Stomach smooth muscle (tissue), 2 donors: ENCODE results near the gene DENND6B.

Experiments
- H3K27ac ChIP-seq: one replicate; pipeline ENCODE4 v1.7.0; 2013; ENCODE audit warnings: mild to moderate bottlenecking, low read length, inconsistent platforms
- H3K27me3 ChIP-seq, 2 donors: one replicate each; pipeline ENCODE4 v1.7.0; 2013; ENCODE audit warnings: low read length in 2 of 2; ENCODE audit not compliant: insufficient read depth in 2 of 2, control insufficient read depth in 1 of 2
- H3K36me3 ChIP-seq, 2 donors: one replicate each; pipeline ENCODE4 v1.7.0; 2013; ENCODE audit warnings: low read length in 2 of 2; ENCODE audit not compliant: control insufficient read depth in 2 of 2, insufficient read depth in 2 of 2
- H3K4me1 ChIP-seq: one replicate; pipeline ENCODE4 v1.7.0; 2013; ENCODE audit warnings: low read length; ENCODE audit not compliant: control insufficient read depth, insufficient read depth
- H3K4me3 ChIP-seq, 2 donors: one replicate each; pipeline ENCODE4 v1.7.0; 2013; ENCODE audit warnings: low read length in 2 of 2
- H3K9ac ChIP-seq, 2 donors: one replicate each; pipeline ENCODE4 v1.7.0; 2013; ENCODE audit warnings: low read length in 2 of 2, mild to moderate bottlenecking in 1 of 2
- H3K9me3 ChIP-seq, 2 donors: one replicate each; pipeline ENCODE4 v1.7.0; 2013; ENCODE audit warnings: low read length in 2 of 2; ENCODE audit not compliant: control insufficient read depth in 2 of 2
- donor health status: healthy.
- donor health status: Pancreatic carcinoma.

Gene DENND6B

DNA sequence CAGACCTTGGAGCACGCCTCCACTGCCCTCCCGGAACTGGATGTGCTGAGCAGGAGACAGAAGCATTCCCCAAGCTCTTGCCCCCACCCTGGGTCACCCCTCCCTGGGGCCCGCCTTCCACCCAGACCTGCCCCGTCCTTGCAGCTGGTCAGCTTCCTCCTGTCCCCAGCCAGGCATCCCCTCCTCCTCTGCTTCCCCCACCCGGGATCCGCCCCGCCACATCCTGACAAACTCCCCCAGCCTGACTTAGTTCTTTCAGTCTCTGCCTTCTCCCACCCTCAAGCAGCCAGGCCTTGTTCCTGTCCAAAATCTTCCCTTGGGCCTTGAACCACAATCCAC lies 18.2 kb downstream of the DENND6B start:
- no peaks in the 10 kb centered on the region for H3K36me3 ChIP-seq
- H3K4me1 ChIP-seq, result peaks cover 46% of the 10 kb centered on the region
- H3K9me3 ChIP-seq, result no peaks in the 10 kb centered on the region
- H3K9ac ChIP-seq, result no peak overlapping the region
- H3K27me3 ChIP-seq, result no peaks in the 10 kb centered on the region
- H3K4me3 ChIP-seq, result peak overlapping the region in 1 of 2 donors; percentile 8
- H3K27ac ChIP-seq, result peak overlapping the region; percentile 67

DNA sequence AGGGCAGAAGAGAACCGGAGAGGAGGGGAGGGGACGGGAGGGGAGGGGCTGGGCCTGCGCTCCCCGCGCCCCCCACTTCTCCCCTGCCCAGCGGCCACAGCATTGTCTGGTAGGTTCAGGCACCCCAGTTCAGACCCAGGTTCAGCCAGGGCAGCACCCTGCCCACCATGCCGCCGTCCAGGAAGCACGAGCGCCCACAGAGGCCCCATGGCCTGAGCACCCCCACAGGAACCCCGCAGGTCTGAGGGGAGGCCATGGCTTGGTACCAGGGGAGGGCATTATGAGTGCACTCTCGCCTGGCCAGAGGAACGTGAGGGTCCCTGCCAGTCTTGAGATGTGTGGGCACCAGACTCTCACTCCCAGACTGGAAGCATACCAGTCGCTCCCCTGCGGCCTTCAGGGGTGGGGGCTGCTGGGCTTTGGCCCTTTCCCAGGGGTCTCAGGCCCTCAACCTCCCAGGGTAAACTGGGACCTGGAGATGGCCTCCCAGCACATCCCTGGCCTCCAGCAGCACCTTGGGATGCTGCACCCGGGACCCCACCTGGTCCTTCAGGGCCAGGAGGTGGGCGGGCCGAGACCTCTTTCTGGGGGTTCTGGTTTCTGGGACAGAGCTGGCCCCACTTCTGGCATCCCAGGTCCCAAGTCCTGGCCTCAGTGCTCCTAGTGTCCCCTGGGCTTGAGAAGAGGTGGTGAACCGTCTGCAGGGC lies 18.8 kb downstream of the DENND6B start:
- Histone ChIP-seq H3K27ac (peak overlapping the region; percentile 67), H3K9me3 (no peaks in the 10 kb centered on the region), H3K4me3 (peak overlapping the region in 1 of 2 donors; percentile 8), H3K36me3 (no peaks in the 10 kb centered on the region), H3K4me1 (peaks cover 51% of the 10 kb centered on the region), H3K9ac (peak overlapping the region in 1 of 2 donors; percentile 42), H3K27me3 (no peaks in the 10 kb centered on the region)

DNA sequence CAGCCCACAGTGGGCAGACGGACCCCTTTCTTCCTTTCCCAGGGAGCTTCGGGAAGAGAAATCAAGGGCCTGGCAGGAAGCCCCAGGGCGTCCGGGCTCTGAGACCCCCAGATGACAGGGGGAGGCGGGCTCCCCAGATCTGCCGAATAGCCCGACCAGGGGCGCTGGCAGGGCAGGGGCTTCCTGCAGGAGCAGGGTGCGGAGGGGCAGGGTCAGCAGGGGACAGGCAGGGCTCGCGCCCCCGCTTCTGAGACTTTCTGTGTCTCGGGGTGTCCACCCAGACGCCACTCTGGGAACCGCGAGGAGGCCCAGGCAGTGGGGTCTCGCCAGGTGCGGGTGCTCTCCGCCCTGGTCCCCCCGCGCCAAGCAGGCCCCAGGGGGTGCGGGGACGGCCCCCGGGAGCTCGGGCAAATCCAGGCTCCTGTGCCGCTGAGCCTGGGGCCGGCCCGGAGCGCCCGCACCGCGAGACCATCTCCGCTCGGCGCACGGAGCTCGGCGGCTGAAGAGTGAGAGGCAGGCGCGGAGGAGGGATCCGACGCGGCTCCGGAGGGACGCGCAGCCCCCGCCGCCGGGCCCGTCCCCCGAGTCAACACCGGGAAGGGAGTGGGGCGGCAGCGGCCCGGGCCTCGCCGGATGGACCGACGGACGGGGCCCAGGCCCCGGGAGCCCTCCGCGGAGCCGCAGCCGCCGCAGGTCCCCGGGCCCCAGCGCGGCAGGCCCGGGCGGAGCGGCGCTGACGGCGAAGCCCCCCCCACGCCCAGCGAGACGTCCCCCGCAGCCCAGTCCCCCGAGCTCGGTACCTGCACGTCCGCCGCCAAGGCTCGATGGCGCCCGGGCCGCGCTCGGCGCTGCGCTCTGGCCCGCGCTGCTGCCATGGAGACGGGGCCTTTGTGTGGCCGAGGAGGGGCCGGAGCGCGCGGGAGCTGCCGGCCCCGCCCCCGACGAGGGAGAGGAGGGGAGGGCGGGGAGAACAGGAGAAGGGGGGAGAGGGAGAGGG lies 19.8 kb downstream of the DENND6B start, which contains the start of gene PLXNB2:
Gene PLXNB2, minus strand, starts transcription at position 894 of the 997 bp plus-strand sequence. CDS start 17,062 bp downstream, outside the sequence.
- Histone ChIP-seq H3K4me1 (peaks cover 61% of the 10 kb centered on the region), H3K4me3 (peak within 1 kb of the TSS; percentile 73 to 81), H3K36me3 (no peaks in the 10 kb centered on the region)

GRCh38 chr22:50305923-50306566 lies 20.8 kb downstream of the DENND6B start:
- no peaks in the 10 kb centered on the region for H3K27me3 ChIP-seq
- H3K36me3 ChIP-seq, result no peaks in the 10 kb centered on the region
- H3K9me3 ChIP-seq, result no peaks in the 10 kb centered on the region
- H3K4me1 ChIP-seq, result peaks cover 71% of the 10 kb centered on the region
- peak overlapping the region; percentile 77 to 83 for H3K9ac ChIP-seq
- H3K27ac ChIP-seq, result peak overlapping the region; percentile 91
- peak overlapping the region; percentile 73 to 81 for H3K4me3 ChIP-seq

More for the DNA sequence above, 19.8 kb downstream of the DENND6B start, which contains the start of gene PLXNB2:
- Histone ChIP-seq H3K9ac (peak within 1 kb of the TSS; percentile 81 to 83), H3K9me3 (no peaks in the 10 kb centered on the region), H3K27ac (peak within 1 kb of the TSS; percentile 91), H3K27me3 (no peaks in the 10 kb centered on the region)

DNA sequence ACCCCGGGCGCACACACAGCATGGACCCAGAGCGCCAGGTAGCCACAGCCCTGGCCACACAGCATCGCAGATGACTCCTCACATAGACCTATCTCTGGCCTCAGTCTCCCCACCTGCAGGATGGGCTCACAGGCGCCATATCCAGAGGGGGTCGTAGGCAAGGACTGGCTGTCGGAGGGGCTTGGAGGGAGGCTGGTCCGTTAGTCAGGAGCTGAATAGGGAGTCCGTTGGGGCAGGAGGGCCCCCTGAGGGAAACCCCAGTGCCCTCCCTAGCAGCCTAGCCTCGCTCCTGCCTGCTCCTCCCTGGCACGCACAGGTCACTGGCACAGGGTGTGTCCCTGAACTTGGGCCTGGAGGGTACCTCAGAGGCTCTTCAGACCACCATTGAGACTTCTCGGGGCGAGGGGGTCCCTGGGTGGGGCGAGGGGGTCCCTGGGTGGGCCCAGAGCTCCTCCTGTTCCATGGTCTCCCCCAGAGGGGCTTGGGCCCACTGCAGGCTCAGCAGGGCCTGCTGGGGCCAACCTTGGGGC lies 21.4 kb downstream of the DENND6B start:
- Histone ChIP-seq H3K4me3 (peak overlapping the region; percentile 73 to 81), H3K27me3 (no peaks in the 10 kb centered on the region), H3K27ac (peak overlapping the region; percentile 91), H3K36me3 (no peaks in the 10 kb centered on the region), H3K9ac (peak overlapping the region; percentile 60 to 77), H3K4me1 (peaks cover 77% of the 10 kb centered on the region), H3K9me3 (no peaks in the 10 kb centered on the region)

GRCh38 chr22:50304528-50305392 lies 22.1 kb downstream of the DENND6B start:
- Histone ChIP-seq H3K27me3 (no peaks in the 10 kb centered on the region), H3K36me3 (no peaks in the 10 kb centered on the region), H3K4me1 (peaks cover 84% of the 10 kb centered on the region), H3K9ac (peak overlapping the region; percentile 64 to 77), H3K9me3 (no peaks in the 10 kb centered on the region), H3K4me3 (peak overlapping the region; percentile 73 to 81), H3K27ac (peak overlapping the region; percentile 91)

DNA sequence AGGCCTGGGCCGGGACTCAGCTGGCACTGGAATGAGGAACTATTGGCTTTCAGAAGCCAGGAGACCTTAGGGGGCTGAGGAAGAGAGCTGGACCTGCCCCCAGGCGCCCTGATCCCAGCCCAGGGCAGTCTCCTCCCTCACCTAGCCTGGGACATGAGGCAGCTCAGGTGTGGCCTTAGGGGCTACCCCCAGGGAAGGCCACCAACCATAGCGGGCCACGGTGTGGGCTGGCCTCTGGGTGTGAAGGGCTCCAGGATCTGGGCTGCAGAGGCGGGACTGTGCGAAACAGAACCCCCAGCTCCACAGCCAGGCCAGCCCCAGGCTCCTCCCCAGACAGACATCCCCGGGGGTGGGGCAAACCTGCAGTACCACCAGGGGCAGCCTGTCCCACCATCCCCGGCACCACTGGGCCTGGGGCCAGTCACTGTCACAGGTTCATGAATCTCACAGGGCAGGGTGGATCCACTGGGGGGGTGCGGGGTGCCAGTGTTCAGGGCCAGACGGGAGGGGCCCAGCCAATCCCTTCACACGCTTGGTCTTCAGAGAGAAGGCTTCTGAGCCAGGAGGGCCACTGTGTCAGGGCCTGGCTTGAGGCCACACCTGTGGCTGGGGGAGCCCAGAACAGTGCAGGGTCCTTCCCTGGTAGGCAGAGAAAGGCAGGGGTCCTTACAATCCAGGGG lies 22.8 kb downstream of the DENND6B start:
- H3K4me3 ChIP-seq, result peak overlapping the region in 1 of 2 donors; percentile 55
- H3K4me1 ChIP-seq, result peaks cover 83% of the 10 kb centered on the region
- peak overlapping the region; percentile 91 for H3K27ac ChIP-seq
- H3K27me3 ChIP-seq, result no peaks in the 10 kb centered on the region
- H3K36me3 ChIP-seq, result no peaks in the 10 kb centered on the region
- no peaks in the 10 kb centered on the region for H3K9me3 ChIP-seq
- peak overlapping the region; percentile 55 to 64 for H3K9ac ChIP-seq

DNA sequence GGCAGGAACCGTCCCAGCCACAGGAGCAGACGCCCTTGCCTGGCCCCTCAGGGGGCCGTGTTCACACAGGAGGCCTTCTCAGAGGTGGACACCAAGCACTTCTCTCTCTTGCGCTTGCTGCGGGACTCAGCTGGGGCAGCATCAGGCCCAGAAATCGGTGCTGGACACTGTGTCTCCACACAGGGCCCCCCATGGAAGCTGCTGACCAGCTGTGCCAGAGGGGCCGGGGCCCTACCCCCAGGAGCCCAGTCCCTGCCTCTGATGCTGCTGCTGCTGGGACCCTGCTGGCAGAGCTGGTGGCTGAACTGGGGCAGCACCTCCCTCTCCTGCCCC lies 23.3 kb downstream of the DENND6B start:
- Histone ChIP-seq H3K27me3 (no peaks in the 10 kb centered on the region), H3K4me3 (peak overlapping the region; percentile 11 to 55), H3K27ac (peak overlapping the region; percentile 91), H3K9ac (peak overlapping the region; percentile 55 to 64), H3K36me3 (no peaks in the 10 kb centered on the region), H3K9me3 (no peaks in the 10 kb centered on the region), H3K4me1 (peaks cover 83% of the 10 kb centered on the region)

DNA sequence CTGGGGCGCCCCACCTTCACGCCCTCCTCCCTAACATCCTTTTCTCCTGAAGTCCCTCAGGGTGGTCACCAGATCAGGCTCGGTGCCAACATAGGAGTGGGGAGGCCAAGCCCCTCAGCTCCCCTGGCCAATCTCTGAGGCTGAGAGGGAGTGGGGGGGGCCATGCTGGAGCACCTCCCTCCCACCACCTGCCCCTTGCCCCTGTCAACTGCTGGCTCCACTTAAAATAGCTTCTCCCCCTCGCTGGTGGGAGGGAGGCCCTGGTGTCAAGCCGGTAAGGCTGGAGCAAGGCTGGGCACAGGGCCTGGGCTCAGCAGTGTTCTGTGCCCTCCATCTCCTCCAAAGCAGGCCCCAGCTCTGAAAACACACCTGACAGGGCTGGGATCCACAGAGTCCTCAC lies 24.2 kb downstream of the DENND6B start:
- Histone ChIP-seq H3K36me3 (no peaks in the 10 kb centered on the region), H3K27ac (peak overlapping the region; percentile 91), H3K4me3 (peak overlapping the region; percentile 19 to 55), H3K9me3 (no peaks in the 10 kb centered on the region), H3K4me1 (peaks cover 85% of the 10 kb centered on the region), H3K27me3 (no peaks in the 10 kb centered on the region), H3K9ac (peak overlapping the region; percentile 45 to 51)
